ENCODE results near the gene PTCRA.
A peak's percentile ranks its signal among the peaks of the same experiment; 100 is the strongest.

The PTCRA gene

DNA sequence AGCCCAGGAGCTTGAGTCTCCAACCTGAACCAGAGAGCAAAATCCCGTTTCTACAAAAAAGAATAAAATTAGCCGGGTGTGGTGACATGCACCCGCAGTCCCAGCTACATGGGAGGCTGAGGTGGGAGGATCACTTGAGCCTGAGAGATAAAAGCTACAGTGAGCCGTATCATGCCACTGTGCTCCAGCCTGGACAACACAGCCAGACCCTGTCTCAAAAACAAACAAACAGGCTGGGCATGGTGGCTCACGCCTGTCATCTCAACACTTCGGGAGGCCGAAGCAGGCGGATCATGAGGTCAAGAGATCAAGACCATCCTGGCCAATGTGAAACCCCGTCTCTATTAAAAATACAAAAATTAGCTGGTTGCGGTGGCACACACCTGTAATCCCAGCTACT lies 11.4 kb upstream of the PTCRA start:
- no peak for DNase-seq (ENCODE audit: low spot score)

GRCh38 chr6:42907336-42907735 lies 8.5 kb upstream of the PTCRA start:
- no peak for DNase-seq (ENCODE audit: low spot score)

DNA sequence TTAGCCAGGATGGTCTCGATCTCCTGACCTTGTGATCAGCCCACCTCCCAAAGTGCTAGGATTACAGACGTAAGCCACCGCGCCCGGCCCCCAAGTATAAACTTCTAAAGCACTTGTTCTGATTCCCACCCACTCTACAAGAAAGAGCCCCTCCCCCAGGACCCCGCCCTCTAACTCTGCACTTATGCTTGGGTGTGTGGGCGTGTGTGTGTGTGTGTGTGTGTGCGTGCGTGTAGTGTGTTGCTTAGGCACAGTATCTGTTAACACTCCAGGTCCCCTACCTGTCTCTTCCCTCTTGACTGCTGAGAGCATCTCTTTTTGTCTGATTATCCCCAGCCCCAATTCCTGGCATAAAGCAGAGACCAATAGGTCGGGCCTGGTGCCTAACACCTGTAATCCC lies 6.0 kb upstream of the PTCRA start:
- DNase-seq (ENCODE audit: low spot score) = no peak

DNA sequence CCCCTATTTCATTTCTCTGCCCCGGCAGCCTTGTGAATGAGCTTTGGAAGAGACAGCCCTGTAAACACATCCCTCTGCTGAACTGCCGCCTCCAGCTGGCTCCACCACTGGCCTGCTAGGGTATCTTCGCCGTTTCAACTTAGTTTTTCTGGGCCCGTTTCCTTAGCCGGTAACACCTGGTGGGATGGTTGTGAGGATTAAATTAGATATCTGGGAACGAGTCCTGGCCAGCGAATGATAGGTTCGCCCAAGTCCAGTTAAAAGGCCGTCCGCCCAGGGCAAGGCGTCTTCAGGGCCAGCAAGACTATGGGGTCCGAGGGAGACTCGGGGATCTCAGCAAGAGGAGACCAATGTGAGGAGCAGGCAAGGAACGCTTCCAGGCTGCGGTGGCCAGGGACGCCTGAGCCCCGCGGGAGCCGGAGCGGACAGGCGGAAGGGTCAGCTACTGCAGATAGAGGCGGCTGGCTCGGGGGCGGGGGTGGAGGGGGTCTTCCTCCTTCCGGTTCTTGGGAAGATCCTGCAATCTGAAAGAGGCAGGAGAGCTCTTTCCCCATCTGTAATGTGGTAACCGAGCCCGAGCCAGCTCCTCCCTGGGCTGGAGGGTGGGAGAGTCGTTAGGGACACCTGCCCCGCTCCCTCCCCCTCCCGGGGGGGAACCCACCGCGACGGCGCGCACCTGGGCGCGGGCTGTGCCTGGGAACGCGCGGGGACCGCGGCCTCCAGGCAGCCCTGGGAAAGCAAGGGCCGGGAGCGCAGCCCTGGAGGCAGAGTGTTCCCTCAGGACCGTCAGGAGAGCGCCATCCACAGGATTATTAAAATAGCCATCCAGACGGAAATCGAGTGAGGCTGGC lies 4.5 kb upstream of the PTCRA start:
- DNase-seq (ENCODE audit: low spot score) = peak; percentile 51

DNA sequence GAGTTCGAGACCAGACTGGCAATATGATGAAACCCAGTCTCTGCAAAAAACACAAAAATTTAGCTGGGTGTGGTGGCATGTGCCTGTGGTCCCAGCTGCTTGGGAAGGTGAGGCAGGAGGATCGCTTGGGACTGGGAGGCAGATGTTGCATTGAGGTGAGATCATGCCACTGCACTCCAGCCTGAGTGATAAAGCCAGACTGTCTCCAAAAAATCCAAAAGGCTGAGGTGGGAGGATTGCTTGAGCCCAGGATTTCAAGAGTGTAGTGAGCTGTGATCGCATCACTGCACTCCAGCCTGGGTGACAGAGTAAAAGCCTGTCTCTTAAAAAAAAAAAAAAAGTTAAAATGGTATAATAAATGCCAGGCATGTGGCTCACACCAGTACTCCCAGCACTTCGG lies 1.3 kb upstream of the PTCRA start:
- DNase-seq (ENCODE audit: low spot score) = no peak

DNA sequence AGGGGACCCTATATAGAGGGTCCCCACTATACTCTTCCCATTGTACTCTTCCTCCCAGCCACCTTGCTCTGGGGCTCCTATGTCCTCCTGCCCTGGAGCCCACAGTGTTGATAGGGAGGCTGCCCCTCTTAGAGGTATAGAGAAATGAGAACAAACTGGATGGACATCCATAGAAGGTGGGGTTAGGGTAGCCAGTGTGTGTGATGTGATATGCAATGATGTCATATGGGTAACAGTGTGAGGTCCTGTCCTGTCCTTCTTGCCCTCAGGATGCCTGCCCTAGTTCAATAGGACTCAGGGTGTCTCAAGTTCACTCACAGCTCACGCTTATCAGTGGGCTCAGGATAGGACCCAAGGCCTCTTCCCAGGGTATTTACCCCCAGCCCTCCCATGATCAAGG lies 435 bp downstream of the PTCRA start:
- DNase-seq (ENCODE audit: low spot score) = no peak

- no peak for DNase-seq (ENCODE audit: low spot score)
These were observed 5.9 kb downstream of the PTCRA start for GRCh38 chr6:42921801-42922200.

- DNase-seq (ENCODE audit: low spot score) = no peak
These were observed 7.8 kb downstream of the PTCRA start for GRCh38 chr6:42923666-42924065.

DNA sequence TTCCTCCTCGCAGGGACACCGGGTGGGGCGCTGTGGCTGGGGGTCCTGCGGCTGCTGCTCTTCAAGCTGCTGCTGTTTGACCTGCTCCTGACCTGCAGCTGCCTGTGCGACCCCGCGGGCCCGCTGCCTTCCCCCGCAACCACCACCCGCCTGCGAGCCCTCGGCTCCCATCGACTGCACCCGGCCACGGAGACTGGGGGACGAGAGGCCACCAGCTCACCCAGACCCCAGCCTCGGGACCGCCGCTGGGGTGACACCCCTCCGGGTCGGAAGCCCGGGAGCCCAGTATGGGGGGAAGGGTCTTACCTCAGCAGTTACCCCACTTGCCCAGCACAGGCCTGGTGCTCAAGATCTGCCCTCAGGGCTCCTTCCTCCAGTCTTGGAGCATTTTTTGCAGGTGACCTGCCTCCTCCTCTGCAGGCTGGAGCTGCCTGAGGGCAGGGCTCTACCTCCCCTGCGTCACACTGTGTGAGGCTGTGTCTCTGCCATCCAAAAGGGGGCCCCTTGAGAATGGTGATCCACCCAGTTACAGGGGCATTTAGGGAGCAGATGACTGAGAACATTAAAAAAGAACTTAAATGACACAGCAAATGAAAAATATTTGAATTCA lies 9.5 kb downstream of the PTCRA start:
- DNase-seq (ENCODE audit: low spot score) = no peak

GRCh38 chr6:42928986-42929820 lies 13.3 kb downstream of the PTCRA start, which contains the start of gene CNPY3:
Gene CNPY3, plus strand, starts transcription at chr6:42929480. Its CDS starts 91 bp downstream, at chr6:42929571.
- peak; percentile 92 for DNase-seq (ENCODE audit: low spot score)

- DNase-seq (ENCODE audit: low spot score) = no peak
These were observed 14.0 kb downstream of the PTCRA start for GRCh38 chr6:42929821-42930360.

- DNase-seq (ENCODE audit: low spot score) = no peak
These were observed 16.6 kb downstream of the PTCRA start for GRCh38 chr6:42932412-42932811.

GRCh38 chr6:42933205-42933604 lies 17.4 kb downstream of the PTCRA start:
- DNase-seq (ENCODE audit: low spot score) = no peak

GRCh38 chr6:42935322-42935721 lies 19.5 kb downstream of the PTCRA start:
- DNase-seq (ENCODE audit: low spot score) = no peak

DNA sequence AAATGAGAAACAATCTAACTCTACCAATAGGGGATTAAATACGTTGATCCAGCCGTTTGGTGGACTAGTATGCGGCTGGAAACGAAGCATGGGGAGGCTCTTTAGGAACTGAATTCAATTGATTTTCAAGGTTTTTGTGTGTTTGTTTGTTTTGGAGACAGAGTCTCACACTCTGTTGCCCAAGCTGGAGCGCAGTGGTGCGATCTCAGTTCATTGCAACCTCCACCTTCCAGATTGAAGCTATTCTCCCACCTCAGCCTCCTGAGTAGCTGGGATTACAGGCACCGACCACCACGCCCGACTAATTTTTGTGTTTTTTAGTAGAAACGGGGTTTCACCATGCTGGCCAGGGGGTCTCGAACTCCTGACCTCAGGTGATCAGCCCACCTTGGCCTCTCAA lies 20.5 kb downstream of the PTCRA start:
- no peak for DNase-seq (ENCODE audit: low spot score)

DNA sequence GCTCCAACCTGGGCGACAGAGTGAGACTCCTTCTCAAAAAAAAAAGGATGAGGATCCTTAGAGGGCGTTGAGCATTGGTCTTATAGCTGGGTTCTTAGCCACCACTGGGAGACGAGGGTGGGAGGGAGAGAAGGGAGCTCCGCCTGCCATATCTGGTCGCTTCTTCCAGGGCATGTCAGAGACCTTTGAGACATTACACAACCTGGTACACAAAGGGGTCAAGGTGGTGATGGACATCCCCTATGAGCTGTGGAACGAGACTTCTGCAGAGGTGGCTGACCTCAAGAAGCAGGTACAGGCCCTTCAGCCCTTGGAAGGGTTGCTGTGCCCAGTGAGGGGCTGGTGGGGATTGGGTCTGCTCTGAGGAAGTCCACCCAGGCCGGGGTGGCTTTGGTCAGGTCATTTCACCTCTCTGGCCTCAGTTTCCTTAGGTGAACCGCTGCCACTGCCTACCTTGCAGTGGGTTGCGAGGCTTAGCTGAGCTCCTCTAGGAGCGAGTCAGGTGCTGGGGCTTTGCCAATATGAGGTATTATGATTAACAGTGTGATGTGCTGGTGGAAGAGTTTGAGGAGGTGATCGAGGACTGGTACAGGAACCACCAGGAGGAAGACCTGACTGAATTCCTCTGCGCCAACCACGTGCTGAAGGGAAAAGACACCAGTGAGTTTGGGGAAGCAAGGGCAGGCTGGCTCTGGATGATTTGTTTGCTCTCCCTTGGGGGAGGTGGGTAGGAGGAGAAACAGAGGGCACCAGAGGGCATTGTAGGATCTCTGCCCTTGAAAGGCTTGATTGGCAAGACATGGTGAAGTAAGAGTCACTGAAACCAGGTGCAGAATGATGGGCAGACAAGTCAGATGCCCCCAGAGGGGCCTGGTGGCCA lies 21.9 kb downstream of the PTCRA start:
- no peak for DNase-seq (ENCODE audit: low spot score)

DNA sequence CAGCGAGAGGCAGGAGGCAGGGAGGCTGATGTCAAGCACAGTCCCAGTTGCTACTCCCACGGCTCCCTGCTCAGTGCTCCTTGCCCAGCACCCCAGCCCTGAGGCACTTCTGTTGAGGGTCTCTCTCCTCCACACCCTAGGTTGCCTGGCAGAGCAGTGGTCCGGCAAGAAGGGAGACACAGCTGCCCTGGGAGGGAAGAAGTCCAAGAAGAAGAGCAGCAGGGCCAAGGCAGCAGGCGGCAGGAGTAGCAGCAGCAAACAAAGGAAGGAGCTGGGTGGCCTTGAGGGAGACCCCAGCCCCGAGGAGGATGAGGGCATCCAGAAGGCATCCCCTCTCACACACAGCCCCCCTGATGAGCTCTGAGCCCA lies 22.6 kb downstream of the PTCRA start:
- no peak for DNase-seq (ENCODE audit: low spot score)

DNA sequence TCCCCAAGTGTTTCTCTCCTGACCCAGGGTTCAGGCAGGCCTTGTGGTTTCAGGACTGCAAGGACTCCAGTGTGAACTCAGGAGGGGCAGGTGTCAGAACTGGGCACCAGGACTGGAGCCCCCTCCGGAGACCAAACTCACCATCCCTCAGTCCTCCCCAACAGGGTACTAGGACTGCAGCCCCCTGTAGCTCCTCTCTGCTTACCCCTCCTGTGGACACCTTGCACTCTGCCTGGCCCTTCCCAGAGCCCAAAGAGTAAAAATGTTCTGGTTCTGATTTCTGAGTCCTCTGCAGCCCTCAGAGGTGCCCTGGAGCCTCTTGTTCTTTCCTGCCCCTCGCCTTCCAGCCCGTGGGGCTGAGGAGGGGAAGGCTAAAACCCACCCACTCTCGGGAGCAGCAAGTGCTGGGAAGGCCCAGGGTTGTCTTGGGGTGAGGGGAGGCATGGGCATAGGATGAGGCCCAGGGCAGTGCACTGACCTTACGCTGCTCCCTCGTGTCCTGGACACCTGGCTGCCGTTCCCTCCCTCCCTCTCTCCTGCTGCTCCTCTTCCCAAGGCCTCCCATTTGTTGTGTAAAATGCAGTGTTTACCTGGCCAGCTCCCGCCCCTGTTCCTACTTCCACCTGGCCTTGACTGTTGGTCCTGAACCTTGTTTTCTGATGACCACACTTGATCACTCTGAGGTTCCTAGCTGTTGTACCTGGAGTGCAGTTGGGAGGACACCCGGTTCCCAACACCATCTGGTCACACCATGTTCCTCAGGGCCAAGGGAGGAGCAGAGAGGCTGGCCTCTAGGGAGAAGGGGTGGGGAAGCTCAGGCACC lies 23.3 kb downstream of the PTCRA start:
- no peak for DNase-seq (ENCODE audit: low spot score)

DNA sequence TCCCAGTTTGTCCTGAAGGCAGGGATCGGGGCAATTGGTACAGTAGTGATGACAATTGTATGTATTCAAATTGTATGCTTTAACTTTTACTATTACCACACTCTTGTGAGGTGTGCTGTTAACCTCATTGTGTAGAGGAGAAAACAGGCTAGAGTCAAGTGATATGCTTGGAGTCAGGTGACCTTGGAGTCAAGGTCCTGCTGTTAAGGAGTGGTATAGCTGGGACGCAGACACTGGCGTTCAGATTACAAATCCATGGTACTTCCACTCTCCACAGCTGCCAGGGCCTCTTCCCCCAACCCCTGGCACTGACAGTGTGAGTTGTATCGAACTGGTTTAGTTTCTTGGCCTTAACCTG lies 23.9 kb downstream of the PTCRA start:
- DNase-seq (ENCODE audit: low spot score) = no peak

- DNase-seq (ENCODE audit: low spot score) = no peak
These were observed 24.7 kb downstream of the PTCRA start for GRCh38 chr6:42940493-42941045.

Data from HuH-7 (cell line).